Measurements from ENCODE around the gene YIF1A.
"Not testable (repeated sequence)": the region's sequence is repeated elsewhere in the genome, so short reads cannot be mapped to it uniquely, and the experiment has no call there.

Gene YIF1A

DNA sequence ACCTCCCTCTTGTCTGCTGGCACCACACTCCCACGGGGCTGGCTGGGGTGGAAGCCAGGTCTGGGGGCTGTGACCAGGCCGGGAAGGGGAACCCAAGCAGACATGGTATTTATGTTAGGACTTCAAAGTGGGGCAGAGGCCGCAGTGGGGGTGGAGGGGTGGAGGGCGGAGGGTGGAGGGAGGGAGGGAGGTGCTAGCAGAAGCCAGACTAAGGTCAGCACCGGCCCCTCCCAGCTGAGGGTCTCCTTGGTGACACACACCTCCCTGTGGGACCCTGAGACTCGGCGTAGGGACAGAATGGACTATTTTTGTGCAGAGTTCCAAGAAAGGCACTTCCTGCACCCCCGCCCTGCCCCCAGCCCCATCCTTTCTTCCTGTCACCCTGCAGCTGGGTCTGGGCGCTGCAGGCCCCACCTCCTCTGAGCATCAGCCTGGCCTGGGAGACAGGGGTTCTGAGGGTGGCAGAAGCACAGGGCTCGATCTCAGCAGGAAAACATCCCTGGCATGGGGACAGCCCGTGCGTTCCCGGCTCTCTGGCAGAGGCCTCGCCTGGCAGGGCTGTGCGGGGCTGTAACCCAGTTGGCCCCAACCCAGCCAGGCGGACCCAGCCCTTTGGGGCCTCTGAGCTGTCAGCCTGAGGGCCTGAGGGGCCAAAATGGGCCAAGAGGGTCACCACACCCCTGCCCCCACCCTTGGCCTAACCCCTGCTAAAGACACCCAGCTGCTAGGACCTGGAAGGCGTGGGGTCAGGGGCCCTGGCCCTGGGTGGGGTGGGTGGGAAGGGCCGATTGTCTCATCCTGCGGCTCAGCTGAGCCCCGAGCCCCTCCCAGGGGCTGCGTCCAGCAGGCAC, 37.5 kb upstream of the YIF1A start:
- DNase-seq (ENCODE audit: low read depth, low spot score): no peak

GRCh38 chr11:66325263-66325671, 36.3 kb upstream of the YIF1A start:
- no peak for DNase-seq (ENCODE audit: low read depth, low spot score)

- DNase-seq (ENCODE audit: low read depth, low spot score): no peak
These were observed 35.7 kb upstream of the YIF1A start for GRCh38 chr11:66324664-66325063.

- no peak for DNase-seq (ENCODE audit: low read depth, low spot score)
These were observed 34.7 kb upstream of the YIF1A start for GRCh38 chr11:66323684-66324083.

- DNase-seq (ENCODE audit: low read depth, low spot score): no peak
These were observed 33.9 kb upstream of the YIF1A start for GRCh38 chr11:66322732-66323427.

DNA sequence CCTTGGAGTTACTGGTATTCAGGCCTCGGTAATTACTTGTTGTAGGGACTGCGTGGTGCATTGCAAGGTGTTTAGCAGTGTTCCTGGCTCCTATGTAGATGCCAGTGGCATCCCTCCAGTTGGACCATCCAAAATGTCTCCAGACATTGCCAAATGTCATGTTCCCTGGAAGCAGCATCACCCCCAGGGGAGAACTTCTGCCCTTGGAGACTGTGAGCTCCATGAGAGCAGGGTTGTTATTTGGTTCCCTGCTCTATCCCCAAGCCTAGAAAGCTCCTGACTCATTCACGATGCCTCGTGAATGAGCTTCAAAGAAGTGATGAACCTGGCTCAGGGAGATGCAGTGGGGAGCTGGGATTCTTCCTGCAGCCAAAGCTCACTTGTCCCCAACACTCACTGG, 32.7 kb upstream of the YIF1A start:
- DNase-seq (ENCODE audit: low read depth, low spot score): no peak

GRCh38 chr11:66320748-66321147, 31.8 kb upstream of the YIF1A start:
- not testable (repeated sequence) for DNase-seq (ENCODE audit: low read depth, low spot score)

- not testable (repeated sequence) for DNase-seq (ENCODE audit: low read depth, low spot score)
These were observed 31.3 kb upstream of the YIF1A start for GRCh38 chr11:66320289-66320688.

DNA sequence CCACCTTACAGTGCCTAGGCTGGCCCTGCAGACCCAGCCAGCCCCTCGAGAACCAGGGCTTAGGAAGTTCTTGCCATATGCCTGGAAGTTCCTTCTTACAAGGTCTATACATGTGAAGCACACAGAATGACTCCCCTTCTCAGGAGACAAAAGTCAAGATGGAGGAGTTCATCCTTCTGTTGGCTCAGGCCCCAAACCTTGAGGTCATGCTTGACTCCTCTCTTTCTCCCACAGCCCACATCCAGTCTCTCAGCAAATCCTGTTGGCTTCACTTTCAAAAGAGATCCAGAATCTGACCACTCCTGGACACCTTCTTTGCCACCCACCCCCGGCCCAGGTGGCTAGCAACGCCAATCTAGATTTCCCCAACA, 29.6 kb upstream of the YIF1A start:
- no peak for DNase-seq (ENCODE audit: low read depth, low spot score)

DNA sequence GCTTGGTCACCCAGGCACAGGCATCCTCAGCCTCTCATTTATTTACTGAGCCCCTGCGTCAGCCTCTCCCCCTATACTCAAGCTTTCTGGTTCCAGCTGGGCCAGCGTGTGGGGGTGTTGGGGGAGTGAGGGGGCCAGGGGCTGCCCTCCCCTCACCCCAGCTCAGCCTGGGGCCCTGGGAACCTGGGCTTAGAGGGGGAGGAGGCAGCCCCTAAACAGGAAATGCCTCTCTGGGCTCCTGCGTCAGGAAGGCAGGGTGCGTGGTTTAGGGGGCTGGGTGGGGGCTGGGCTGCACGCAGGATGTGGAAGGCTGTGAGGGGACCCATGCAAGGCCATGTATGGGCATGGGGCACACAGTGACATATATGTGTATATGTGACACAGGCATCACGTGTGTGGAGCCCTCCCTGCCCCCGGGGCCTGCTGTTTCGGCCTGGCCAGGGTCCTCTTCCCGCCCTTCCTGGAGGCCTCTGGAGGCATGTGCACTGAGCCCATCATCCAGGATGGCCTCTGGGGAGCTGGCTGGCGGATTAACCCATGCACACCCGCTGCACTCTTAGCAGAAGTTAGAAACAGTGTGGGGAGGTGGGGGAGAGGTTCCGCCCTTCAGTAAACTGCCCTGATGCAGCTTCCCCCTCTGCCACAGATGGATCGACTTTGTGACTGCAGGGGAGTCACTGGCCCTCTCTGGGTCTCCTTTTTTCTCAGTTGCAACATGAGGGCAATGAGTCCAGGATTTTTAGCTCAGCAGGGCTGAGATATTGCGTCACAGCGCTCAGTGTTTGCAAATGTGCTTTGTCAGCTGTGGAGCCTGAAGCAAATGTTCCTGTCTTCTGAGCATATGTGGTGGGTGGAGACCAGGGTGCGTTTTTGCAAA, 29.0 kb upstream of the YIF1A start:
- no peak for DNase-seq (ENCODE audit: low read depth, low spot score)

GRCh38 chr11:66317322-66317722, 28.4 kb upstream of the YIF1A start:
- DNase-seq (ENCODE audit: low read depth, low spot score): no peak

DNA sequence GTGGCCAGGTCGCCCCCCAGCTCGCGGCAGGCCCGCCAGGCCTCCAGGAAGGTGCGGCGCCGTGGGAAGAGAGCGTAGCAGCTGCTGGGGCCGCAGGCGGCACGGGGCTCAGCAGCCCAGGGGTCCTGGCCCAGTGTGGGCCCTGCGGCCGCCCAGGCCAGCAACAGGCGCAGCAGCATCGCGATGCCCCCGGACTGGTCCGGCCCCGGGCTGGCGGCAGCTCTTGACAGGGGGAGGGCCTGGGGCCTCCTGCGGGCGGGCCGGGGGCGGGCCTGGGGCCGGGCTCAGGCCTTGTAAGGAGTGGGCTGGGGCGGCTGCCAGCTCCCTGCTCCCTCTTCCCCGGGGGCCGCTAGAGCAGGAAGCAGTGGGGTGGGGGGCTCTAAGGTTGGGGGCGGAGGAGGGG, 27.9 kb upstream of the YIF1A start, which contains the start of gene CD248:
TSS of gene CD248 (minus strand) at position 196 of the 403 bp plus-strand sequence. CDS start at position 179, 17 bp downstream.
- DNase-seq (ENCODE audit: low read depth, low spot score): no peak

DNA sequence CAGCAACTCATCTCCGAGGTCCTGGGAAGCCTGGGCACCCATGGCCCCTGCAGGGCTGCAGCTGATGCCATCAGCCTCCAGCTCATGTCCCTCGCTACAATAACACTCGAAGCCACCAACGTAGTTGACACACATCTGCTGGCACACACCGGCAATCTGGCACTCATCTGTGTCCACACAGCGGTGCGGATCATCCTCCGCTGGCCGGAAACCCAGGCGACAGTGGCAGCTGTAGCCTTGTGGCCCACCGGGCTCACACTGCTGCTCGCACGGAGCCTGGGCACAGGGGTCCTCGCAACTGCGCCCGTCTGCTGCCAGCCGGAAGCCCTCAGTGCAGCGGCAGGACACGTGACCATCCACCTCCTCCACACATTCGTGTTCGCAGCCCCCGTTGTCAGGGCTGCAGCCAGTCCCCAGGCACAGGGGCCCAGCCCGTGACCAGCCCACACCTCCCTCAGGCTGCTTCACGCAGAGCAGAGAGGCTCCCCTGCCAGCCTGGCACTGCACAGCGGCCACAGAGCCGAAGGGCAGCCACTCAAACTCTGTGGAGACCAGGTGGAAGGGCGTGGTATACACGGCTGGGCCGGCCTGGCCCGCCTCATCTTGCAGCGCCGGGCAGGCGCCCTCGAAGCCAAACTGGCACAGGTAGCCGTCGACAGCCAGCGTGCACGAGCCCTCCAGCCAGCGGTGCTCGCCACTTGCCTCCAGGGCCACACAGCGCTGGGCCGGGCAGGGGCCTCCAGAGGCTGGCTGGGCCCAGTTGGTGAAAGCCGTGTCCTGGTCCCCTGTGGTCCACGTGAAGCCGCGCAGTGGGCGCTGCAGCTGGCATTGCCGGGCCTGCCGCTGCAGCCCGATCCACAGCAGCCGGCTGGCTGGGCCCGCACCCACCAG, 27.2 kb upstream of the YIF1A start:
- DNase-seq (ENCODE audit: low read depth, low spot score): no peak

DNA sequence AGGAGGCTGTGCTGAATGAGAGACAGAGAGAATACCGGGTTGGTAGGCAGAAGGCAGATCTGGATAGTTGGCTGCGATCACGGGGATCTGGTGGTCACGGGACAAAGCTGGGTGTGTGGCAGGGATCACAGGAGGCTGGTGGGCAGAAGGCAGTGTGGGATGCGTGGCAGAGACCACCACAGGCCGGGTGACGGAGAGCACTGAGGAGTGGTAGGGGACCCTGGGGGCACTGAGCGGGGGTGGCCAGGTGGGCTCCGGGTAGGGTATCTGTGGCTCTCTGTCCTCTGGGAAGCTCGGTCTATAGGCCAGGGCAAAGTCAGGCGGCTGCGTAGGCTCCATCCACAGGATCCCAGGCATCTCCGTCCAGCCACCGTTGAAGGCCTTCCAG, 26.5 kb upstream of the YIF1A start:
- DNase-seq (ENCODE audit: low read depth, low spot score): no peak

DNA sequence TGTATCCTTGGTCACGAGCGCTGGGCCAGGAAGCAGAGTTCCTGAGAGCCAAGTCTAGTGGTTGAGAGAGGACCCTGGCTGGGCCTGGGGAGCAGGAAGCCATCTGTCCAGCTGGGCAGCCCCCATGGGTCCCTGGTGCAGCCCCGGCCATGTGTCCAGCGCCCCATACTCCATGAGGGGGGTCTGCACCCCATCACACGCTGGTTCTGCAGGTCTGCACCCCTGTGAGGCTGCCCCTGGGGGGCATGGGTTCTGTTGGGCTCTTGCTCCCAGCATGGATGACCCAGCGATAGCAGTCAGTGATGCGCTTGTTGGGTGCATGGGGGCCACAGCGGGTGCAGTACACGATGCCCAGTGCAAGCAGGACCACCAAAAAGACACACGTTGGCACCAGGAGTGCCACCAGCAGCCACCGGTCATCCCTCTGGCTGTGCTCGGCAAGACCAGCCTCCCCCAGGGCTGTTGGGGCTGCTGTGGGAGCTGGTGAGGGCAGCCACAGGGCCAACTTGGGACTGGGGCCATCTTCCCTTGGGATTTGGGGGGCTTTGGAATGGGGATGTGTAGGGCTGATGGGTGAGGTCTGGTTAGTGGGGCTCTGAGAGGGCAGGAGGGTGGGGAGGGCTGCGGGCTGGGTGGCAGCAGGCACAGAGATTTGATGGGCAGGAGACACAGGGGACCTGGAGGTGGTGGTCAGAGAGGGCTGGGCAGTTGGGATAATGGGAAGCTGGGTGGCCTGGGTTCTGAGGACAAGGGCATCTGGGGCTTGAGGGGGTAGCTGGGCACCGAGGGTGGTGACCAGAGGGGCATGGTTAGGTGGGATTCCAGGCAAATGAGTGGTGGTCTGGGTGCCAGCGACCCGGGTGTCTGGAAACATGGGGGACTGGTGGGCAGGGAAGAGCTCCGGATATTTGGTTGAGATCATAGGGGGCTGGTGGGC, 25.9 kb upstream of the YIF1A start:
- no peak for DNase-seq (ENCODE audit: low read depth, low spot score)

- DNase-seq (ENCODE audit: low read depth, low spot score): no peak
These were observed 25.2 kb upstream of the YIF1A start for GRCh38 chr11:66314186-66314501.

DNA sequence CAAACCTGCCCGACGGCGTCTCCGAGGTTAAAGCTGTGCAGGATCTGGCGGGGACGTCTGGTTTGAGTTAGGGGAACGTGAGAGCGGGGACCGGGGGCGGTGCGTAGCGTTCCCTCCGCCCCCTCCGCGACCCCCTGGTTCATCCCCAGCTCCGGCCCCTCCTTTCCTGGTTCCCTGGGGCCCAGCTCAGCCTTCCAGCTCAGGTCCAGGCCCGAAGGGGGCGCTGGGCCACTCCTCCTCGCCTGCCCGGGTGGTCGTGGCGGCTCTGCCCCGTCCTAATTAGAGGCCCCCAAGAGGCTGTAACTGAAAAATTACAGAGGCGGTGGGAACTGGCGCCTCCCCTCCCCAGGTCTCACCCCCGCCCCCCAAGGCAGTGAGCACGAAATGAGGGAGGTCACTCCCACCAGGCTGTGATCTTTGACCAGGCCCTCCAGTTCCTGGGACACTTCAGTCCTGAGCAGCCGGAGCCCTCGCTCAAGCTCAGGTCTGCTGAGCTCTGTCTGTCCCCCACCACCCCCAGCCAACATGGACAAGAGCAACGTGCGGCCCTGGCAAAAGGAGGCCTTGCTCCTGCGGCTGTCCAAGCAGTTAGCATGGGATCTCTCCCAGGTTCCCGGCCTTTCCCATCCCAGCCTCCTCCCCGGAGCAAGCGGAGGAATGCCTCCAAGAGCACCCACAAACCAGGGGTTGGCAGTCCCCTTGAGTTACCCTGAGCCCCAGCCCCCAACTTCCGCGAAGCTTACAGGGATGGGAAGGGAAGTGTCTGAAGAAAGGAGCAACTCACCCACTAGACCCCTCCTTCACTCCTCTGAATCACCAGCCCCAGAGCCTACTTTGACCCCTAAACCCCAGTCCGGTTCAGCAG, 24.6 kb upstream of the YIF1A start:
- DNase-seq (ENCODE audit: low read depth, low spot score): no peak

DNA sequence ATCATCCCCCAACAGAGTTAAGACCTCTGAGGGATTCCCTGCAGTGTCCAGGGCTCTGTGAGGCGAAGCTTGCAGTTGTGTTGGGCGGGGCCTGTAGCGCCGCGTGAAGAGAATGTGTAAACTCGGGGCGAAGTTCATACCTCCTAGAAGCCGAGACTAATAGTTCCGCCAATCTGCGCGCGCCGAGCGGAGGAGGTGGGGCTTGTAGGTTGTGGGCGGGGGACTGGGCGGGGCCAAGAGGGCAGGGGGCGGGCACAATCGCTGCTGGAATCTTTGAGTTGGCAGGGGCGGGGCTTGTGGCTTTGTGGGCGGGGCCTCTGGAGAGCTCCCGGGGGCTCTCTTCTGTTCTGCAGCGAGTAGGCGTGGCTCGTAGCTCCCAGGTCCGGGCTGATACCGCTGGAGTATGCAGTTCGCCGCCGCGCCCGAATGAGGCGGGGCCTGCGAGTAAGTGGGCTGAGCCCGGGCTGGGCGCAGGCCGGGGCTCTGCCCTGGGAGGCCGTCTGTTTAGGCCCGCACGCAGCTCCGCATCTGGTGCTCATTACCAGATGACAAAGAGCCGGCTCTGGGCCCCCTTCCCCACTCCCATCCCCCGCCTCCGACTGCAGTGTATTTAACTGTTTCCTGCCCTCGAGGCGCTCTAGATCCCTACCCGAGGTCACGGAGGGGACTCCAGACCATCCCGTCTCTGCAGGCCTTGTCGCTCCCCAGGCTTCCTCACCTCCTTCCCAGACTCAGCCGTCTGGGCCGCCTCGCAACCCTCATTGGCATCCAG, 23.8 kb upstream of the YIF1A start:
- no peak for DNase-seq (ENCODE audit: low read depth, low spot score)
